ENCODE data around the gene UBA6. TPM values are rescaled to one million over a fixed set of nuclear protein-coding genes. Genes with fewer than 3 reads are reported as not detected.
A peak's percentile ranks its signal among the peaks of the same experiment; 100 is the strongest.

UBA6 gene
- total RNA-seq, 1 donor from 2014 or later, result 85.7 TPM

GRCh38 chr4:67614186-67614585 is 86.8 kb downstream of the UBA6 start:
- no peak for DNase-seq
- TF ChIP-seq CTCF (IDR thresholded peaks at IDR 0.05; ENCODE audit: partially characterized antibody, unreplicated experiment), result no peak
- no peaks in the 10 kb centered on the region for H3K27me3 Mint-ChIP-seq (ENCODE audit: unreplicated experiment)
- H3K27ac Mint-ChIP-seq (ENCODE audit: unreplicated experiment), result no peak overlapping the region
- H3K4me1 Mint-ChIP-seq (ENCODE audit: low read depth, unreplicated experiment), result no peaks in the 10 kb centered on the region
- H3K4me3 Mint-ChIP-seq (ENCODE audit: unreplicated experiment), result no peak overlapping the region
- H3K9me3 Mint-ChIP-seq (ENCODE audit: unreplicated experiment), result no peaks in the 10 kb centered on the region
- peaks cover 5% of the 10 kb centered on the region for H3K36me3 Mint-ChIP-seq (ENCODE audit: unreplicated experiment)

GRCh38 chr4:67608027-67608426 is 92.9 kb downstream of the UBA6 start:
- TF ChIP-seq CTCF (IDR thresholded peaks at IDR 0.05; ENCODE audit: partially characterized antibody, unreplicated experiment), result no peak
- Mint-ChIP-seq H3K4me1 (ENCODE audit: low read depth, unreplicated experiment) (no peaks in the 10 kb centered on the region), H3K9me3 (ENCODE audit: unreplicated experiment) (no peaks in the 10 kb centered on the region), H3K27ac (ENCODE audit: unreplicated experiment) (no peak overlapping the region), H3K36me3 (ENCODE audit: unreplicated experiment) (peaks cover 5% of the 10 kb centered on the region), H3K27me3 (ENCODE audit: unreplicated experiment) (no peaks in the 10 kb centered on the region), H3K4me3 (ENCODE audit: unreplicated experiment) (no peak overlapping the region)
- no peak for DNase-seq

- no peak for TF ChIP-seq CTCF (IDR thresholded peaks at IDR 0.05; ENCODE audit: partially characterized antibody, unreplicated experiment)
- Mint-ChIP-seq H3K27me3 (ENCODE audit: unreplicated experiment) (no peaks in the 10 kb centered on the region), H3K36me3 (ENCODE audit: unreplicated experiment) (no peaks in the 10 kb centered on the region), H3K9me3 (ENCODE audit: unreplicated experiment) (peaks cover 1% of the 10 kb centered on the region), H3K4me1 (ENCODE audit: low read depth, unreplicated experiment) (no peaks in the 10 kb centered on the region), H3K4me3 (ENCODE audit: unreplicated experiment) (no peak overlapping the region), H3K27ac (ENCODE audit: unreplicated experiment) (no peak overlapping the region)
- DNase-seq, result no peak
These were observed 96.2 kb downstream of the UBA6 start for GRCh38 chr4:67604749-67605148.

GRCh38 chr4:67604029-67604381 is 97.0 kb downstream of the UBA6 start:
- Mint-ChIP-seq H3K36me3 (ENCODE audit: unreplicated experiment) (no peaks in the 10 kb centered on the region), H3K9me3 (ENCODE audit: unreplicated experiment) (peaks cover 1% of the 10 kb centered on the region), H3K27ac (ENCODE audit: unreplicated experiment) (no peak overlapping the region), H3K4me1 (ENCODE audit: low read depth, unreplicated experiment) (no peaks in the 10 kb centered on the region), H3K27me3 (ENCODE audit: unreplicated experiment) (no peaks in the 10 kb centered on the region), H3K4me3 (ENCODE audit: unreplicated experiment) (no peak overlapping the region)
- DNase-seq, result no peak
- no peak for TF ChIP-seq CTCF (IDR thresholded peaks at IDR 0.05; ENCODE audit: partially characterized antibody, unreplicated experiment)

GRCh38 chr4:67603310-67604028 is 97.5 kb downstream of the UBA6 start:
- Mint-ChIP-seq H3K4me3 (ENCODE audit: unreplicated experiment) (no peak overlapping the region), H3K4me1 (ENCODE audit: low read depth, unreplicated experiment) (no peaks in the 10 kb centered on the region), H3K9me3 (ENCODE audit: unreplicated experiment) (peaks cover 1% of the 10 kb centered on the region), H3K36me3 (ENCODE audit: unreplicated experiment) (no peaks in the 10 kb centered on the region), H3K27me3 (ENCODE audit: unreplicated experiment) (no peaks in the 10 kb centered on the region), H3K27ac (ENCODE audit: unreplicated experiment) (peak overlapping the region; percentile 18)
- DNase-seq, result no peak
- no peak for TF ChIP-seq CTCF (IDR thresholded peaks at IDR 0.05; ENCODE audit: partially characterized antibody, unreplicated experiment)

Measured in glutamatergic neuron (in vitro differentiated cells).